GM12874 (cell line): ENCODE results near the gene FUBP3.

Experiments used
- TF ChIP-seq, protein P1 (sequence below): IDR thresholded peaks from 2 replicates; pipeline ENCODE4 v1.5.1; 2011; ENCODE audit warnings: low read depth, mild to moderate bottlenecking, control low read depth, low read length, moderate library complexity; ENCODE audit not compliant: insufficient read depth

The FUBP3 gene

DNA sequence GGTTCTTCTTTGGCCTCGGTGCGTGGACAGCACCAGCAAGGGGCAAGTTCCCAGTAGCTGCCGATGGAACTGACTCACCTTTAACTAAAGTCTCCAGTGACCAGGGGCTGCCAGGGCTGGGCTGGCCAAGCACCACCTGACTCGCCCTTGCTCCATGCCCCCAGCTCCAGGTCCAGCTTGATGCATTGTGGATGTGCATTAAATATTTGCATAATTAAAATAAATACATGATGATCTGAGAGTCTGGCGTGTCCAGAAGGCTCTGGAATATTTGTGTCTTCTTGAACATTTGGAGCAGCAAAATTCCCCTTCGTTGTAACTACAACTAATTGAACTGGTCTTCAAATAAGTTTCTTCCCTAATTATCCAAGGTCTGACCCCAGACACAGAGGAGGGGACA lies 75.5 kb downstream of the FUBP3 start:
- TF ChIP-seq, protein P1, sequence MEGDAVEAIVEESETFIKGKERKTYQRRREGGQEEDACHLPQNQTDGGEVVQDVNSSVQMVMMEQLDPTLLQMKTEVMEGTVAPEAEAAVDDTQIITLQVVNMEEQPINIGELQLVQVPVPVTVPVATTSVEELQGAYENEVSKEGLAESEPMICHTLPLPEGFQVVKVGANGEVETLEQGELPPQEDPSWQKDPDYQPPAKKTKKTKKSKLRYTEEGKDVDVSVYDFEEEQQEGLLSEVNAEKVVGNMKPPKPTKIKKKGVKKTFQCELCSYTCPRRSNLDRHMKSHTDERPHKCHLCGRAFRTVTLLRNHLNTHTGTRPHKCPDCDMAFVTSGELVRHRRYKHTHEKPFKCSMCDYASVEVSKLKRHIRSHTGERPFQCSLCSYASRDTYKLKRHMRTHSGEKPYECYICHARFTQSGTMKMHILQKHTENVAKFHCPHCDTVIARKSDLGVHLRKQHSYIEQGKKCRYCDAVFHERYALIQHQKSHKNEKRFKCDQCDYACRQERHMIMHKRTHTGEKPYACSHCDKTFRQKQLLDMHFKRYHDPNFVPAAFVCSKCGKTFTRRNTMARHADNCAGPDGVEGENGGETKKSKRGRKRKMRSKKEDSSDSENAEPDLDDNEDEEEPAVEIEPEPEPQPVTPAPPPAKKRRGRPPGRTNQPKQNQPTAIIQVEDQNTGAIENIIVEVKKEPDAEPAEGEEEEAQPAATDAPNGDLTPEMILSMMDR: no peak

DNA sequence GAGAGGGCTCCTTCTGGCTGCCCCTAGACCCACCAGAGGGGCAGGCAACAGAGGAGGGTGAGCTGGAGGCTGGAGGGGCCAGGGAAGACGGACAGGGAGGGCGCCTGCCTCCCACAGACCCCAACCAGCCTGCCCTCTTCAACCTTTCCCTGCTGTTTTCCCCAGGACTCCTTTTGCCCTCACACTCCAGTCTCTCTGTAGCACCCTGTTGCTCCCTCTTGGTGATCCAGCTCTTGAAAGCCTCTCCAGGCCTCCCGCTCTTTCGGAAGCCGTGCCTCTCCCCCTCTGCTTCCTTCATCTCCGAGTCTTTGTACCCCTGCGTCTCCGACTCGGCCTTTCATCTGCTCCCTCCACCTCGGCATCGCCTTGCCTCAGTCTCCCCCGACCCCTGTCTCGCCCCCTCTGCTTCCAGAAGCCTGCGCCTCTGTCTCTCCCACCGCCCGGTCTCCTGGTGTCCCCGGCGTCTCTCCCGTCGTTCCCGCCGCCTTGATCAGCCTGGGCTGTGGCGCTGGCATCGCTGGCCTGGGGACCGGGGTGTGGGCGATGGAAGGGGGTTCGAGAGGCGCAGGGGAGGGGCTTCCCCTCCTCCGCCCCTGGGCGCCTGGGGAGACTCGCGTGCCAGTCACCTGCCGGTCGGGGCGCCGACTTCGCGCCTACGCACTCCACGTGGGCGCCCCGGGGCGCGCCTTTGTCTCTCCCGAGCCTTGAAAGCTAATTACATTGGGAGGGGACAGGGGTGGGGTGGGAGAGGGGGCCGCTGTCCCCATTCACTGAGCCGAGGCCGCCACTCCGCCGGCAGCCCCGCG lies 79.7 kb downstream of the FUBP3 start:
- TF ChIP-seq, protein P1: no peak

DNA sequence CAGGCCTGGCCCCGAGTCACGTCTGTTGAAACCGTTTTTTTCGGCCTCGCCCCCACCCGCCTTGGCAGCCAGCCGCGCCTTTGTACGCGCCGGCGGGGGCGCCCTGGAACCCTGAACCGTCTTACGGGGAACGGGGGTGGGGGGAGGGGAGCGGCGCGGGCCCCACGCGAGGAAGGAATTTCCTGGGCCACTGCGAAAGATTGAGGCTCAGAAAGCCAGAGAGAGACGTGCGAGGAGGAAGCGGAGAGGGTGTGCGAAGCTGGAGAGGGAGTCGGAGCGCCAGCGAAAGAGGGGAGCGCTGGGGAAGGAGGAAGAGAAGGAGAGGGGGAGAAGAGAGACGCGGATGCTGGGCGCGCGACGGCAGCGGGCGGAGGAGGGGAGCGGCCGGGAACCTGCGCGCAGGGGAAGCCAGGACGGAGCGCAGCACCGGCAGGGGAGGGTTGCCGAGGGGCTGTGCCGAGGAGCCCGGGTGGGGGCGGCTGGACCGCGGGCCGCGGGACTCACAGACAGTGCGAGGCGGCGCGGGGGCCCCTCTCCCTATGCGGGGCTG lies 80.4 kb downstream of the FUBP3 start:
- TF ChIP-seq, protein P1: no peak

DNA sequence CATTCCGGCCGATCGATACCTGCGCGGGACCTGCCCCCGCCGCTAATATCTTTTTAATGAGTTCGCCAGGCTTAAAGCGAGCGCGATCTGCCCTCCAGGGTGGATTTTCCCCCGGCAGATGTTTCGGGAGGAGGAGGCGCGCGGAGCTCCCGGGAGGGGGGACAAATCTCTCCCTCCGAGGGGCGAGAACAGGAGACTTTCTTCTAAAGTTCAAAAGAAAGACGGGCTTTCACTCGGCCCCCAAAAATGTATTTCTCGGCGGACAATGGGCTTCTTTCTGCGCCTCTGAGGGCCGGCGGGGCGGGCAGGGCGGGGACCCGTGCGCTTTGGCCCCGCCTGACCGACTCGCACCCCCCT lies 80.9 kb downstream of the FUBP3 start:
- TF ChIP-seq, protein P1: no peak

- TF ChIP-seq, protein P1: no peak
Observed at GRCh38 chr9:130660683-130661450, 81.5 kb downstream of the FUBP3 start.

DNA sequence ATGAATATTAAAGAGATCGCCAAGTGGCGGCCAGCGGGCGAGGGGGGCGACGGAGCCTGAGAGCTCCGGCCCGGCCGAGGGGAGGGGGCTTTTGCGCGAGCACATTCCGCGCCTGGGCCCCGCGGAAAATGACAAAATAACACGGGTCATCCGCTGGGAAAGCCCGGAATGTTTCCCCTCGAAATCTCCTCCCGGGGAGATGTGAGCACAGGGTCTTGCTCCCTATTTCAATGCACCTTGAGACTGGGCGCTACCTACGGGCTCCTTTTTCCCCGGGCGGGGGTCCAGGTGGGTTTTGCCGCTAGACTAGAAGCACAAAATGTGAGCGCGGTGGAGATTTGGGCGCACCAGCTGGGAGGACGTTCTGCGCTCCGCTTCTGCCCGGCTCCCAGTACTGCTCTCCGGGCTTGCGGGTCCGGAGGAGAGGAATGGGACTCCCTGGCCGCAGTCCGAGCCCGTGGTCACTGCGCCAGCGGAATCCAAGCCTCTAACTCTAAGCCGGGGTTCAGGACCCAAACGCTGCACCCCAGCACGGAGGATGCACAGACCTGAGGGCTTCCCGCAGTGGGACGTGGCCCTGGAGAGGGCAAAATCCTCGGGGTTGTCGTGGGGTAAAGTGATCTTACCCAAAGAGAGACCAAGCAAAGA lies 82.2 kb downstream of the FUBP3 start:
- TF ChIP-seq, protein P1: no peak
